A549 (cell line): ENCODE measurements around the gene FIBCD1. TPM values are rescaled to one million over a fixed set of nuclear protein-coding genes. Genes with fewer than 3 reads are reported as not detected.

Experiments used
- ATAC-seq, 2 experiments: fragments of 200-7000 bp in 1 of 2; fragments of >200 bp in 1 of 2; cut with Nextera tagmentation in 1 of 2; cut with Tn5 transposase in 1 of 2; 3 replicates each; pipeline versions ENCODE4 v1.8.0 to v1.9.1; 2018 to 2020; ENCODE audit warnings: mild to moderate bottlenecking in 1 of 2, moderate library complexity in 1 of 2
- CTCF ChIA-PET: fragments of 300-600 bp; sonication (Branson Sonifier 250); formaldehyde crosslinking; extraction: SDS; loops from one replicate; lab custom pipeline; 2021; ENCODE audit warnings: antibody characterized with exemption, inconsistent platforms; lab: Yijun Ruan, JAX
- POLR2A ChIA-PET: fragments of 350-600 bp; formaldehyde crosslinking; extraction: SDS; loops from one replicate; lab custom pipeline; 2021; ENCODE audit warnings: antibody characterized with exemption, inconsistent platforms; lab: Yijun Ruan, JAX
- DNase-seq, 2 experiments: peaks; one replicate each; pipeline versions ENCODE4 v3.0.0 to v3.0.0-alpha.2; 2011 to 2016; ENCODE audit warnings: low read depth in 1 of 2, low spot score in 1 of 2
- FAIRE-seq: peaks from 2 replicates; lab custom pipeline; 2011; peaks lifted over from hg19 to GRCh38; lab: Jason Lieb, UNC
- H3K27ac ChIP-seq, 2 experiments: fragments of >200 bp; sonication (Bioruptor Twin); formaldehyde crosslinking; 3 replicates each; pipeline ENCODE4 v1.5.1; 2016 to 2017
- H3K4me1 ChIP-seq: fragments of >200 bp; sonication (Bioruptor Twin); formaldehyde crosslinking; 3 replicates; pipeline ENCODE4 v1.6.1; 2016
- H3K4me2 ChIP-seq: fragments of >200 bp; sonication (Bioruptor Twin); formaldehyde crosslinking; 3 replicates; pipeline ENCODE4 v1.6.1; 2016
- H3K4me3 ChIP-seq: fragments of >200 bp; sonication (Bioruptor Twin); formaldehyde crosslinking; 3 replicates; pipeline ENCODE4 v1.5.1; 2016
- H3K9me3 ChIP-seq: fragments of >200 bp; sonication (Bioruptor Twin); formaldehyde crosslinking; 3 replicates; pipeline ENCODE4 v1.6.1; 2016
- EHF ChIP-seq: fragments of 250-450 bp; sonication (Bioruptor Pico); IDR thresholded peaks from 2 replicates; pipeline ENCODE4 v1.5.0; 2020; ENCODE audit warnings: mild to moderate bottlenecking
- EHMT2 ChIP-seq: fragments of 200-600 bp; sonication (generic); IDR thresholded peaks from 2 replicates; pipeline ENCODE4 v1.6.1; 2016; ENCODE audit warnings: antibody characterized with exemption, low read depth, mild to moderate bottlenecking, moderate library complexity
- EP300 ChIP-seq, 2 experiments: fragments of >200 bp; sonication (Bioruptor Twin); formaldehyde crosslinking; IDR thresholded peaks; 2 replicates in 1 of 2; 3 replicates in 1 of 2; pipeline ENCODE4 v1.6.1; 2016 to 2017
- FOSL2 ChIP-seq, 2 experiments: fragments of 450-650 bp in 1 of 2; fragments of >200 bp in 1 of 2; sonication (Bioruptor Twin) in 1 of 2; formaldehyde crosslinking; IDR thresholded peaks; 2 replicates each; pipeline versions ENCODE4 v1.5.0 to v1.6.1; 2016 to 2020; ENCODE audit warnings: mild to moderate bottlenecking in 1 of 2, moderate library complexity in 1 of 2
- HOXB5 ChIP-seq: fragments of 250-450 bp; sonication (Bioruptor Pico); IDR thresholded peaks from 2 replicates; pipeline ENCODE4 v1.5.0; 2020; ENCODE audit warnings: mild to moderate bottlenecking, moderate library complexity
- KDM1A ChIP-seq: fragments of 200-600 bp; sonication (generic); IDR thresholded peaks from 2 replicates; pipeline ENCODE4 v1.6.1; 2016; ENCODE audit warnings: low read depth, mild to moderate bottlenecking
- MYC ChIP-seq: IDR thresholded peaks from 2 replicates; pipeline ENCODE4 v1.6.1; 2012; ENCODE audit warnings: mild to moderate bottlenecking, inconsistent platforms, low read length, improper control_type of control experiment, borderline replicate concordance
- NR3C1 ChIP-seq: fragments of >200 bp; sonication (Bioruptor Twin); formaldehyde crosslinking; IDR thresholded peaks from 3 replicates; pipeline ENCODE4 v1.6.1; 2017
- PHF8 ChIP-seq: fragments of 200-600 bp; sonication (generic); IDR thresholded peaks from 2 replicates; pipeline ENCODE4 v1.6.1; 2016; ENCODE audit warnings: low read depth, mild to moderate bottlenecking, antibody characterized with exemption, moderate library complexity, borderline replicate concordance
- RAD21 ChIP-seq, 2 experiments: fragments of >200 bp in 1 of 2; sonication (Bioruptor Twin) in 1 of 2; formaldehyde crosslinking in 1 of 2; IDR thresholded peaks in 1 of 2; conservative IDR thresholded peaks in 1 of 2; 2 replicates in 1 of 2; 3 replicates in 1 of 2; pipeline ENCODE4 v1.6.1; 2012 to 2018; ENCODE audit warnings: inconsistent platforms in 1 of 2
- RARB ChIP-seq: fragments of 250-450 bp; sonication (Bioruptor Pico); IDR thresholded peaks from 2 replicates; pipeline ENCODE4 v1.8.0; 2021; ENCODE audit warnings: mild to moderate bottlenecking, moderate library complexity
- ZNF302 ChIP-seq: fragments of 250-450 bp; sonication (Bioruptor Pico); IDR thresholded peaks from 2 replicates; pipeline ENCODE4 v1.9.0; 2021; ENCODE audit warnings: inconsistent platforms, mild to moderate bottlenecking, moderate library complexity
- ZSCAN20 ChIP-seq: fragments of 250-450 bp; sonication (Bioruptor Pico); IDR thresholded peaks from 2 replicates; pipeline ENCODE4 v1.8.0; 2022; ENCODE audit warnings: mild to moderate bottlenecking, moderate library complexity
- WGBS: methylation state at CpG from one replicate; pipeline ENCODE4 v1.1.6; 2017; ENCODE audit errors: missing lambda C conversion rate; 5-methylcytosine and 5-hydroxymethylcytosine counted together
- polyA plus RNA-seq, 4 experiments: library from polyadenylated mRNA; depleted of rRNA in 3 of 4; stranded (reverse); fragments of >200 nt; fragmentation: RNase III in 1 of 4; extraction: RNeasy Plus Mini Kit Qiagen cat#74134 plus additional on column Dnase treatment in 1 of 4; gene quantifications; 2 replicates in 3 of 4; 3 replicates in 1 of 4; pipeline ENCODE4 v1.2.3, GENCODE V29; 2011 to 2017
- TF ChIP-seq, protein P1 (sequence below): fragments of 250-450 bp; sonication (Bioruptor Pico); IDR thresholded peaks from 2 replicates; pipeline ENCODE4 v1.5.0; 2020; ENCODE audit warnings: low read depth, mild to moderate bottlenecking, moderate library complexity
- TF ChIP-seq, protein P2 (sequence below): IDR thresholded peaks from 2 replicates; pipeline ENCODE4 v1.6.1; 2012
- TF ChIP-seq, protein P3 (sequence below): fragments of 150-350 bp; IDR thresholded peaks from 2 replicates; pipeline ENCODE4 v1.6.1; 2014; ENCODE audit warnings: low read depth, mild to moderate bottlenecking, low read length
- TF ChIP-seq, protein P4 (sequence below): fragments of 450-650 bp; IDR thresholded peaks from 2 replicates; pipeline ENCODE4 v1.6.1; 2014; ENCODE audit warnings: antibody characterized with exemption
- TF ChIP-seq, protein P5 (sequence below): fragments of >200 bp; sonication (Bioruptor Twin); formaldehyde crosslinking; IDR thresholded peaks from 3 replicates; pipeline ENCODE4 v1.5.1; 2016
- TF ChIP-seq, protein P6 (sequence below): fragments of 200-600 bp; sonication (generic); IDR thresholded peaks from 2 replicates; pipeline ENCODE4 v1.6.1; 2016; ENCODE audit warnings: antibody characterized with exemption, mild to moderate bottlenecking, moderate library complexity

Gene FIBCD1
- polyA plus RNA-seq, 2 of the 4 experiments (the other 2 are of a cell fraction), result 4.8 to 4.9 TPM

DNA sequence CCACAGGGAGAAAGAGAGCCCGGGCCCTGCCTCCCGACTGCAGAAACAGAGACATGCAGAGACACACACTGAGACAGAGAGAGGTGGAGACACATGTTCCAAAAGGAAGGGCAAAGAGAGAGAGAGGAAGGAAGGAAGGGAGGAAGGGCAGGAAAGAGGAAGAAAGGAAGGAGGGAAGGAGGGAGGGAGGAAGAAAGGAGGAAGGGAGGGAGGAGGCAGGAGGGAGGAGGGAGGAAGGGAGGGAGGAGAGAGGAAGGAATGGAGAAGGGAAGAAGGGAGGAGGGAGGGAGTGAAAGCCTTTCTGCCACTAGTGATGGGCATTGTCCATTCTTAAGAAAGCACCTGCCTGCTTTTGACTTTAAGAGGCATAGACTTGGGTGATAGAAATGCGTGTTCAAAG, 31.8 kb upstream of the FIBCD1 start:
- ChIA-PET POLR2A (no interaction called here), CTCF (interaction anchor here (0.9 to 1.1 kb wide), 2 partner anchors 14 to 27 kb away, joined by 3 read pairs; no protein-coding TSS in a partner anchor)
- 97% methylated on average over 3 of the region's 3 CpGs for WGBS
- H3K4me3 ChIP-seq, result no peak overlapping the region
- H3K9me3 ChIP-seq, result no peaks in the 10 kb centered on the region
- no peak for TF ChIP-seq PHF8
- TF ChIP-seq, protein P1, sequence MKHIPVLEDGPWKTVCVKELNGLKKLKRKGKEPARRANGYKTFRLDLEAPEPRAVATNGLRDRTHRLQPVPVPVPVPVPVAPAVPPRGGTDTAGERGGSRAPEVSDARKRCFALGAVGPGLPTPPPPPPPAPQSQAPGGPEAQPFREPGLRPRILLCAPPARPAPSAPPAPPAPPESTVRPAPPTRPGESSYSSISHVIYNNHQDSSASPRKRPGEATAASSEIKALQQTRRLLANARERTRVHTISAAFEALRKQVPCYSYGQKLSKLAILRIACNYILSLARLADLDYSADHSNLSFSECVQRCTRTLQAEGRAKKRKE (CRISPR knock-in tag), result no peak
- TF ChIP-seq EHMT2, result no peak
- TF ChIP-seq RAD21 (conservative IDR thresholded peaks at IDR 0.05 in 1 of 2, IDR thresholded peaks at IDR 0.05 in 1 of 2), result no peak
- TF ChIP-seq, protein P2, sequence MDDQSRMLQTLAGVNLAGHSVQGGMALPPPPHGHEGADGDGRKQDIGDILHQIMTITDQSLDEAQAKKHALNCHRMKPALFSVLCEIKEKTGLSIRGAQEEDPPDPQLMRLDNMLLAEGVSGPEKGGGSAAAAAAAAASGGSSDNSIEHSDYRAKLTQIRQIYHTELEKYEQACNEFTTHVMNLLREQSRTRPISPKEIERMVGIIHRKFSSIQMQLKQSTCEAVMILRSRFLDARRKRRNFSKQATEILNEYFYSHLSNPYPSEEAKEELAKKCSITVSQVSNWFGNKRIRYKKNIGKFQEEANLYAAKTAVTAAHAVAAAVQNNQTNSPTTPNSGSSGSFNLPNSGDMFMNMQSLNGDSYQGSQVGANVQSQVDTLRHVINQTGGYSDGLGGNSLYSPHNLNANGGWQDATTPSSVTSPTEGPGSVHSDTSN, result no peak
- TF ChIP-seq, protein P3, sequence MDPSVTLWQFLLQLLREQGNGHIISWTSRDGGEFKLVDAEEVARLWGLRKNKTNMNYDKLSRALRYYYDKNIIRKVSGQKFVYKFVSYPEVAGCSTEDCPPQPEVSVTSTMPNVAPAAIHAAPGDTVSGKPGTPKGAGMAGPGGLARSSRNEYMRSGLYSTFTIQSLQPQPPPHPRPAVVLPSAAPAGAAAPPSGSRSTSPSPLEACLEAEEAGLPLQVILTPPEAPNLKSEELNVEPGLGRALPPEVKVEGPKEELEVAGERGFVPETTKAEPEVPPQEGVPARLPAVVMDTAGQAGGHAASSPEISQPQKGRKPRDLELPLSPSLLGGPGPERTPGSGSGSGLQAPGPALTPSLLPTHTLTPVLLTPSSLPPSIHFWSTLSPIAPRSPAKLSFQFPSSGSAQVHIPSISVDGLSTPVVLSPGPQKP, result no peak
- TF ChIP-seq, protein P4, sequence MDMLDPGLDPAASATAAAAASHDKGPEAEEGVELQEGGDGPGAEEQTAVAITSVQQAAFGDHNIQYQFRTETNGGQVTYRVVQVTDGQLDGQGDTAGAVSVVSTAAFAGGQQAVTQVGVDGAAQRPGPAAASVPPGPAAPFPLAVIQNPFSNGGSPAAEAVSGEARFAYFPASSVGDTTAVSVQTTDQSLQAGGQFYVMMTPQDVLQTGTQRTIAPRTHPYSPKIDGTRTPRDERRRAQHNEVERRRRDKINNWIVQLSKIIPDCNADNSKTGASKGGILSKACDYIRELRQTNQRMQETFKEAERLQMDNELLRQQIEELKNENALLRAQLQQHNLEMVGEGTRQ, result no peak
- TF ChIP-seq NR3C1, result no peak
- TF ChIP-seq FOSL2 (IDR thresholded peaks at IDR 0.05), result no peak
- TF ChIP-seq FOSL2 (CRISPR knock-in tag; IDR thresholded peaks at IDR 0.05), result no peak
- TF ChIP-seq, protein P5, sequence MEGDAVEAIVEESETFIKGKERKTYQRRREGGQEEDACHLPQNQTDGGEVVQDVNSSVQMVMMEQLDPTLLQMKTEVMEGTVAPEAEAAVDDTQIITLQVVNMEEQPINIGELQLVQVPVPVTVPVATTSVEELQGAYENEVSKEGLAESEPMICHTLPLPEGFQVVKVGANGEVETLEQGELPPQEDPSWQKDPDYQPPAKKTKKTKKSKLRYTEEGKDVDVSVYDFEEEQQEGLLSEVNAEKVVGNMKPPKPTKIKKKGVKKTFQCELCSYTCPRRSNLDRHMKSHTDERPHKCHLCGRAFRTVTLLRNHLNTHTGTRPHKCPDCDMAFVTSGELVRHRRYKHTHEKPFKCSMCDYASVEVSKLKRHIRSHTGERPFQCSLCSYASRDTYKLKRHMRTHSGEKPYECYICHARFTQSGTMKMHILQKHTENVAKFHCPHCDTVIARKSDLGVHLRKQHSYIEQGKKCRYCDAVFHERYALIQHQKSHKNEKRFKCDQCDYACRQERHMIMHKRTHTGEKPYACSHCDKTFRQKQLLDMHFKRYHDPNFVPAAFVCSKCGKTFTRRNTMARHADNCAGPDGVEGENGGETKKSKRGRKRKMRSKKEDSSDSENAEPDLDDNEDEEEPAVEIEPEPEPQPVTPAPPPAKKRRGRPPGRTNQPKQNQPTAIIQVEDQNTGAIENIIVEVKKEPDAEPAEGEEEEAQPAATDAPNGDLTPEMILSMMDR, result no peak
- TF ChIP-seq RARB (CRISPR knock-in tag), result no peak
- TF ChIP-seq ZSCAN20 (CRISPR knock-in tag), result no peak
- no peak for TF ChIP-seq HOXB5
- no peak for TF ChIP-seq ZNF302 (CRISPR knock-in tag)
- no peak for TF ChIP-seq KDM1A
- TF ChIP-seq EP300 (IDR thresholded peaks at IDR 0.05), result no peak
- no peak for TF ChIP-seq MYC
- TF ChIP-seq, protein P6, sequence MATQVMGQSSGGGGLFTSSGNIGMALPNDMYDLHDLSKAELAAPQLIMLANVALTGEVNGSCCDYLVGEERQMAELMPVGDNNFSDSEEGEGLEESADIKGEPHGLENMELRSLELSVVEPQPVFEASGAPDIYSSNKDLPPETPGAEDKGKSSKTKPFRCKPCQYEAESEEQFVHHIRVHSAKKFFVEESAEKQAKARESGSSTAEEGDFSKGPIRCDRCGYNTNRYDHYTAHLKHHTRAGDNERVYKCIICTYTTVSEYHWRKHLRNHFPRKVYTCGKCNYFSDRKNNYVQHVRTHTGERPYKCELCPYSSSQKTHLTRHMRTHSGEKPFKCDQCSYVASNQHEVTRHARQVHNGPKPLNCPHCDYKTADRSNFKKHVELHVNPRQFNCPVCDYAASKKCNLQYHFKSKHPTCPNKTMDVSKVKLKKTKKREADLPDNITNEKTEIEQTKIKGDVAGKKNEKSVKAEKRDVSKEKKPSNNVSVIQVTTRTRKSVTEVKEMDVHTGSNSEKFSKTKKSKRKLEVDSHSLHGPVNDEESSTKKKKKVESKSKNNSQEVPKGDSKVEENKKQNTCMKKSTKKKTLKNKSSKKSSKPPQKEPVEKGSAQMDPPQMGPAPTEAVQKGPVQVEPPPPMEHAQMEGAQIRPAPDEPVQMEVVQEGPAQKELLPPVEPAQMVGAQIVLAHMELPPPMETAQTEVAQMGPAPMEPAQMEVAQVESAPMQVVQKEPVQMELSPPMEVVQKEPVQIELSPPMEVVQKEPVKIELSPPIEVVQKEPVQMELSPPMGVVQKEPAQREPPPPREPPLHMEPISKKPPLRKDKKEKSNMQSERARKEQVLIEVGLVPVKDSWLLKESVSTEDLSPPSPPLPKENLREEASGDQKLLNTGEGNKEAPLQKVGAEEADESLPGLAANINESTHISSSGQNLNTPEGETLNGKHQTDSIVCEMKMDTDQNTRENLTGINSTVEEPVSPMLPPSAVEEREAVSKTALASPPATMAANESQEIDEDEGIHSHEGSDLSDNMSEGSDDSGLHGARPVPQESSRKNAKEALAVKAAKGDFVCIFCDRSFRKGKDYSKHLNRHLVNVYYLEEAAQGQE, result no peak
- TF ChIP-seq EHF (CRISPR knock-in tag), result no peak
- H3K4me1 ChIP-seq, result no peaks in the 10 kb centered on the region
- no peak overlapping the region for H3K4me2 ChIP-seq
- DNase-seq (no peak), ATAC-seq (no peak), FAIRE-seq (no peak)
- no peak overlapping the region; a peak in 1 of 6 replicates for H3K27ac ChIP-seq
